KBM-7 (cell line): Measurements from ENCODE around the gene OR5T1.

Experiments
- DNase-seq: peaks from one replicate; pipeline ENCODE4 v3.0.0-alpha.2; 2015
- in situ Hi-C: fragments of 300-500 bp; cut with MboI; formaldehyde crosslinking; loops from 2 replicates; pipeline ENCODE4 v1.14.3; 2020; ENCODE audit warnings: low sequenced_read_pairs, low pct_unique_long_range_greater_than_20kb, mixed read lengths

Gene OR5T1

GRCh38 chr11:56273854-56274253 is at the start of gene OR5T1:
TSS of gene OR5T1 (plus strand) at chr11:56274154. CDS start at chr11:56275639, 1,485 bp downstream.
- in situ Hi-C loops, result no loop called here

GRCh38 chr11:56234155-56234554 is 39.8 kb upstream of the OR5T1 start, which contains the start of gene OR5T2:
TSS of gene OR5T2 (minus strand) at chr11:56234255. CDS start at chr11:56233062, 1,193 bp downstream.
- in situ Hi-C loops, result no loop called here
- DNase-seq, result no peak

More at GRCh38 chr11:56273854-56274253, at the start of gene OR5T1:
- DNase-seq, result no peak

GRCh38 chr11:56251954-56252353 is 22.0 kb upstream of the OR5T1 start, which contains the start of gene OR5T3:
TSS of gene OR5T3 (plus strand) at chr11:56252254. CDS start at chr11:56252254, 0 bp downstream.
- in situ Hi-C loops, result no loop called here

GRCh38 chr11:56271092-56271491 is 2.9 kb upstream of the OR5T1 start:
- in situ Hi-C loops, result no loop called here
- DNase-seq, result no peak

More at GRCh38 chr11:56251954-56252353, 22.0 kb upstream of the OR5T1 start, which contains the start of gene OR5T3:
- no peak for DNase-seq

- in situ Hi-C loops, result no loop called here
- DNase-seq, result no peak
Observed at GRCh38 chr11:56292154-56292553, 18.2 kb downstream of the OR5T1 start, which contains the start of gene OR8H1. TSS of gene OR8H1 (minus strand) at chr11:56292254. CDS start at chr11:56291062, 1,192 bp downstream.

- in situ Hi-C loops, result no loop called here
- DNase-seq, result no peak
Observed at GRCh38 chr11:56296898-56297297, 22.9 kb downstream of the OR5T1 start.

- DNase-seq, result no peak
- in situ Hi-C loops, result no loop called here
Observed at GRCh38 chr11:56307836-56308235, 33.9 kb downstream of the OR5T1 start.

- in situ Hi-C loops, result no loop called here
- DNase-seq, result no peak
Observed at GRCh38 chr11:56314844-56315243, 40.9 kb downstream of the OR5T1 start, which contains the start of gene OR8K3. TSS of gene OR8K3 (plus strand) at chr11:56315144. CDS start at chr11:56318307, 3,163 bp downstream.
